Endothelial cell (in vitro differentiated cells): Measurements from ENCODE around the gene TMC1. TPM values are rescaled to one million over a fixed set of nuclear protein-coding genes. Genes with fewer than 3 reads are reported as not detected.

Experiments
- DNase-seq: peaks from one replicate; pipeline ENCODE4 v3.0.0; 2021; ENCODE audit warnings: low spot score
- H3K27ac Mint-ChIP-seq: one replicate; pipeline ENCODE4 v1.8.0; 2021; ENCODE audit warnings: mixed read lengths, inconsistent platforms; ENCODE audit not compliant: unreplicated experiment
- H3K27me3 Mint-ChIP-seq: one replicate; pipeline ENCODE4 v1.8.0; 2021; ENCODE audit warnings: mild to moderate bottlenecking, moderate library complexity, mixed read lengths, inconsistent platforms; ENCODE audit not compliant: unreplicated experiment
- H3K36me3 Mint-ChIP-seq: one replicate; pipeline ENCODE4 v1.8.0; 2021; ENCODE audit warnings: mild to moderate bottlenecking, low read depth, mixed read lengths, inconsistent platforms; ENCODE audit not compliant: unreplicated experiment
- H3K4me1 Mint-ChIP-seq: one replicate; pipeline ENCODE4 v1.8.0; 2021; ENCODE audit warnings: mild to moderate bottlenecking, mixed read lengths, inconsistent platforms; ENCODE audit not compliant: unreplicated experiment
- H3K4me3 Mint-ChIP-seq: one replicate; pipeline ENCODE4 v1.8.0; 2021; ENCODE audit warnings: mild to moderate bottlenecking, mixed read lengths, inconsistent platforms; ENCODE audit not compliant: unreplicated experiment
- H3K9me3 Mint-ChIP-seq: one replicate; pipeline ENCODE4 v1.8.0; 2021; ENCODE audit warnings: mixed read lengths, inconsistent platforms; ENCODE audit not compliant: unreplicated experiment
- CTCF ChIP-seq: fragments of 200-600 bp; sonication (generic); IDR thresholded peaks from one replicate; pipeline ENCODE4 v1.5.0; 2021; ENCODE audit warnings: antibody characterized with exemption; ENCODE audit not compliant: unreplicated experiment
- total RNA-seq: library from RNA; stranded (reverse); fragmentation: NEBNext Ultra II Directional; extraction: Animal tissue kit (Norgen Biotek cat#: 25700); gene quantifications from one replicate; pipeline ENCODE4 v1.2.1, GENCODE V29; 2021; ENCODE audit not compliant: unreplicated experiment

TMC1 gene
- total RNA-seq, 1 donor from 2014 or later, result not detected

- no peaks in the 10 kb centered on the region for H3K9me3 Mint-ChIP-seq
- no peak for TF ChIP-seq CTCF
- no peak overlapping the region for H3K27ac Mint-ChIP-seq
- peaks cover 2% of the 10 kb centered on the region for H3K36me3 Mint-ChIP-seq
- H3K27me3 Mint-ChIP-seq, result peaks cover 4% of the 10 kb centered on the region
- no peak overlapping the region for H3K4me3 Mint-ChIP-seq
- H3K4me1 Mint-ChIP-seq, result no peaks in the 10 kb centered on the region
- DNase-seq, result no peak
Observed at GRCh38 chr9:72661401-72662135, 140.2 kb downstream of the TMC1 start.

GRCh38 chr9:72665421-72665820 lies 144.0 kb downstream of the TMC1 start:
- peaks cover 4% of the 10 kb centered on the region for H3K27me3 Mint-ChIP-seq
- peaks cover 2% of the 10 kb centered on the region for H3K36me3 Mint-ChIP-seq
- no peaks in the 10 kb centered on the region for H3K4me1 Mint-ChIP-seq
- H3K9me3 Mint-ChIP-seq, result no peaks in the 10 kb centered on the region
- H3K27ac Mint-ChIP-seq, result no peak overlapping the region
- no peak for TF ChIP-seq CTCF
- no peak for DNase-seq
- no peak overlapping the region for H3K4me3 Mint-ChIP-seq

GRCh38 chr9:72667181-72667580 lies 145.8 kb downstream of the TMC1 start:
- H3K9me3 Mint-ChIP-seq, result no peaks in the 10 kb centered on the region
- H3K36me3 Mint-ChIP-seq, result peaks cover 2% of the 10 kb centered on the region
- H3K27me3 Mint-ChIP-seq, result peaks cover 4% of the 10 kb centered on the region
- H3K4me3 Mint-ChIP-seq, result no peak overlapping the region
- no peak overlapping the region for H3K27ac Mint-ChIP-seq
- H3K4me1 Mint-ChIP-seq, result no peaks in the 10 kb centered on the region
- no peak for TF ChIP-seq CTCF
- no peak for DNase-seq

GRCh38 chr9:72674961-72675360 lies 153.6 kb downstream of the TMC1 start:
- Mint-ChIP-seq H3K36me3 (no peaks in the 10 kb centered on the region), H3K27me3 (no peaks in the 10 kb centered on the region), H3K4me3 (no peak overlapping the region), H3K9me3 (no peaks in the 10 kb centered on the region), H3K4me1 (no peaks in the 10 kb centered on the region), H3K27ac (no peak overlapping the region)
- no peak for DNase-seq
- TF ChIP-seq CTCF, result no peak

- Mint-ChIP-seq H3K9me3 (no peaks in the 10 kb centered on the region), H3K27ac (no peak overlapping the region), H3K36me3 (no peaks in the 10 kb centered on the region), H3K27me3 (no peaks in the 10 kb centered on the region), H3K4me3 (no peak overlapping the region), H3K4me1 (peaks cover 1% of the 10 kb centered on the region)
- DNase-seq, result no peak
- no peak for TF ChIP-seq CTCF
Observed at GRCh38 chr9:72675586-72675985, 154.2 kb downstream of the TMC1 start.
